Stimulated activated CD4-positive, alpha-beta T cell treated with anti-CD3 and anti-CD28 coated beads, Interleukin-15, amount 100 ng/mL, for 24 hours (primary cell): Measurements from ENCODE around the gene XPNPEP3.
"Not testable (repeated sequence)": the region's sequence is repeated elsewhere in the genome, so short reads cannot be mapped to it uniquely, and the experiment has no call there.

Experiments used
- DNase-seq: peaks from one replicate; pipeline ENCODE4 v3.0.0-alpha.2; 2020

The XPNPEP3 gene

DNA sequence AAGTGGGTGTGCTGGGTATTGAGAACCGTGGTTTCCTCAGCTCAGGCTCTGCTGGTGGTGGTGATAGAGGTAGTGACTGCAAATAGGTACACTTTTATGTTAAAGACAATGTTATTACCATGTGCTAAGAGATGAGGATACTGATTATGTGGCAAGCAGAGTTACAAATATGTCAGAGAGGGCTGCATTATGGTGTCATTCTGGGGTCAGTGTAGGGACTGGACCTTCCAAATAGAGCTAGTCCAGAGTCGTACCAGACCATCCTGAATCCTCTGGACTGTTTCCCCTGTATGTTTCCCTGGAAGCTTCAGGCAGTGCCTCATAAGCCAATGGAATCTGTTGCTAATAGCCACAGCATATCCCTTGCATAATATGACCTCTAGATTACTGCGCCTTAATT lies 5.1 kb downstream of the XPNPEP3 start, which contains the start of gene DNAJB7:
Gene DNAJB7 (minus strand): TSS at position 101 of the 400 bp plus-strand sequence. CDS start 119 bp downstream, outside the sequence.
- DNase-seq, result no peak

- DNase-seq, result no peak
These were observed 5.6 kb downstream of the XPNPEP3 start for GRCh38 chr22:40862537-40862936.

- DNase-seq, result no peak
These were observed 10.2 kb downstream of the XPNPEP3 start for GRCh38 chr22:40867109-40867508.

DNA sequence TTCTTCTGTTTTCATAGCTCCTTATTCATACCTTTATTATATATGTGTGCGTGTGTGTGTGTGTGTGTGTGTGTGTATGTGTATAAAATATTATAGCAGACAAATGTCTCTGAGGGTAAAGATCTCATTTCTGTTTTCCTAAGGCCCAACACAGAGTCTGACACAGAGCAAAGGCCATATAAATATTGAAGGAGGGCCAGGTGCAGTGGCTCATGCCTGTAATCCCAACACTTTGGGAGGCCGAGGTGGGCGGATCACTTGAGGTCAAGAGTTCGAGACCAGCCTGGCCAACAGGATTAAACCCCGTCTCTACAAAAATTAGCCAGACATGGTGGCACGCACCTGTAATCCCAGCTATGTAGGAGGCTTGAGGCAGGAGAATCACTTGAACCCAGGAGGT lies 11.4 kb downstream of the XPNPEP3 start:
- not testable (repeated sequence) for DNase-seq

DNA sequence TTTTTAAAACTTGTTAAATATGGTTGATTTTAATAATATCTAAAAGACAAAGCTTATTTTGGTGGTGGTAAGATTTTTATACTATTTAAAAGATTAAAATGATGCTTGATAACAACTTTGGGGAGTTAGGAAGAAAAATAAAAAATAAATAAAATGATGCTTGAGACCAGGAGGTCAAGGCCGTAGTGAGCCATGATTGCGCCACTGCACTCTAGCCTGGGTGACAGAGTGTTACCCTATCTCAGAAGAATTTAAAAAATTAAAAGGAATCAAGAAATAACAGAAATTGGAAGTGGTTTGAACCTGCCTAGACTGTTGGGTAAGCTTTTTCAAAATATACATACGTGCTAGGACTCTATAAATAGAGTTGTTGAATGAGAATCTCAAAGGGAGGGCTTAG lies 17.1 kb downstream of the XPNPEP3 start:
- DNase-seq, result no peak

DNA sequence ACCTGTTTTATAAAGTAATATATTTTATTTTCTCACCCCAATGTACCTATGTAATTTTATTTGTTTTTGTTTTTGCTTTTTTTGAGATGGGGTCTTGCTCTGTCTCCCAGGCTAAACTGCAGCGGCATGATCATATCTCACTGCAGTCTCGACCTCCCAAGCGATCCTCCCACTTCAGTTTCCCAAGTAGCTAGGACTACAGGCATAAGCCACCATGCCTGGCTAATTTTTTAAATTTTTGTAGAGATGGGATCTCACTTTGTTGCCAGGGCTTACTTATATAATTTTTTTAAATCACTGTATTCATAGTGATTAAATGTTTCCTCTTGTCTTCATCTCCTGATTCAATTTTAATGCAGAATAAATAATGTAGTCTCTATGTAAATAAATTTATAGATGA lies 18.2 kb downstream of the XPNPEP3 start:
- no peak for DNase-seq

DNA sequence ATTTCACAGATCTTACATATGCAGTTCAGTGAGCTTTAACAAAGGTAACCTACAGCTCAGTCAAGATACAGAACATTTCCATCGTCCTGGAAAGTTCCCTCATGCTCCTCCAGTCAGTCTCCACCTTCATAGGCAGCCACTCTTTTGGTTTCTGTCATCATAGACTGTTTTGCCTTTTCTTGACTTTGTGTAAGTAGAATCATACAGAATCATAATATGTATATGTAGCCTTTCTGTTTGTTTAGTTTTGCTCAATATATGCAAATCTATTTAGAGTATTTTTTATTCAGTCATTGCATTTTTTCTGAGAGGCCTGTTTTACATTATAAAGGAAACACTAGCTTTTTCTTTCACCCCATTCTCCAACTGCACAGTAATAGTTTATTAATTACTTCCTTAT lies 20.0 kb downstream of the XPNPEP3 start:
- no peak for DNase-seq

GRCh38 chr22:40877488-40877887 lies 20.5 kb downstream of the XPNPEP3 start:
- no peak for DNase-seq

DNA sequence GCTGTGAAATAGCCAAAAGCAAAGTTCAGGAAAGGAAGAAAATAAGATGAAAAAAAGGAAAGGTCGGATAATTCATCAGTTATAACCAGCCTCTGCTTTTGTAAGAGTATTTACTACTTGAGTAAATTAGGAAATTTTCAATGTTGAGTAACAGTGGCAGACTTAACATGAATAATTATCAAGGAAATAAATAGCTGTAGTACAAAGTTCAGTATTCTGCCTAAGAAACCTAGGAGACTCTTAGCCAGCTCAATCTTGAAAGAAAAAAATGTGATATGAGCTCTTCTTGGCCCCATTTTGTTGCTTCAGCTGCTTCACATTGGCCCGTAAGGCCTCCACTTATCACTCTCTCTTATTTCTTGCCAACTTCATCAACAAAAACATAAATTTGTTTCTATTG lies 22.0 kb downstream of the XPNPEP3 start:
- DNase-seq, result no peak

GRCh38 chr22:40889116-40889515 lies 32.2 kb downstream of the XPNPEP3 start:
- DNase-seq, result no peak

GRCh38 chr22:40890881-40891280 lies 33.9 kb downstream of the XPNPEP3 start:
- no peak for DNase-seq

DNA sequence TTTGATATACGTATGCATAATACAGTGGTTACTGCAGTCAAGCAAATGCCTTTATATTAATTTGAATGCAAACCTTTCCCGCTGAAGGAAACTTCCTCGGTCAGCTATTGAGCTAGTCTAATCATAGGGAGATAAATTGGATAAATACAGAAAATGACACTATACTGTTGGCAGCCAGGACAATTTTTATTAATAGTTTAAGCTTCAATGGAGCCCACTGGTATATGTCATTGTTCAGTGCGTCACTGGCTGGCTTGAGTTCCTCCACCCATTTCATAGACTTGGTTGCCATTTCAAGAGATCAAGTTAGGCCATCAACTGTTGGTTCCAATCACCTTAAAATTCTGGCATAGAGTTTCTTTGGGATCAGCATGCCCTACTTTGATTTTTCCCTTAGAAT lies 37.5 kb downstream of the XPNPEP3 start:
- no peak for DNase-seq

DNA sequence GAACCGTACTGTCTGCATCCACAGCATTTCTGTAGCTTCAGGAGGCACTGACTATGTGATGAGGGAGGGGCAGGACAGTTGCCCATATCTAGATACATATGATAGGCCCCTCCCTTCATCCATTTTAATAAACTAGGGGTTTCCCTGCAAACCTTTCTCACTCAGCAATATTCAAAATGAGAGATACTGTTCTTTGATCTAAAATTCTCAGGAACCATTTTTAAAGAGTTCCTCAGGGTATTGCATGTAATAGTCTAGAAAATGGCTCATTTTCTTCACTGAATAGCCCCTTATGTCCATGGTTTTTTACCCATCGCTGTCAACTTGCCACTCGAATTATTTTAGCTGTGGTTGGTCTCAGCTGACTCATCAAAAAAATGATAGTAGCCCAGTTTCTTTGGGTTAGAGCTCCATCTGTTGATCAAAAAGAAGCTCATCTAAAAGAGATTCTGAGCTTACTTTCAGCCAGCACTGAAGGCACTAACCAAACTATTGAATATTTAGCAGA lies 42.0 kb downstream of the XPNPEP3 start:
- peak; percentile 43 for DNase-seq

- DNase-seq, result no peak
These were observed 47.2 kb downstream of the XPNPEP3 start for GRCh38 chr22:40904101-40904500.

DNA sequence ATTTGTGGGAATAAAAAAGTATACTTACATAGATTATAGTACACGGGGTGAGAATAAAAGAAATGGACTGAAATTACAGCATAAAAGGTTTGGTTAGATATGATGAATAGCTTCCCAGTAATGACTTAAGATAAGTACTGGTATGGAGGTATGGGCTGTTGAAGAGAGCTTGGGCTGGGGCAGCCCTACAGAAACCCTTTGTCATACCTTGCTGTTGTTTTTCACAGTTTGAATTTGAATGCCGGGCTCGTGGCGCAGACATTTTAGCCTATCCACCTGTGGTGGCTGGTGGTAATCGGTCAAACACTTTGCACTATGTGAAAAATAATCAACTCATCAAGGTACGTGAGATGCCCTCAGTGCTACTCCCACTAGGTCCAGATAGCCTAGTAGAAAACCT lies 51.9 kb downstream of the XPNPEP3 start:
- no peak for DNase-seq

DNA sequence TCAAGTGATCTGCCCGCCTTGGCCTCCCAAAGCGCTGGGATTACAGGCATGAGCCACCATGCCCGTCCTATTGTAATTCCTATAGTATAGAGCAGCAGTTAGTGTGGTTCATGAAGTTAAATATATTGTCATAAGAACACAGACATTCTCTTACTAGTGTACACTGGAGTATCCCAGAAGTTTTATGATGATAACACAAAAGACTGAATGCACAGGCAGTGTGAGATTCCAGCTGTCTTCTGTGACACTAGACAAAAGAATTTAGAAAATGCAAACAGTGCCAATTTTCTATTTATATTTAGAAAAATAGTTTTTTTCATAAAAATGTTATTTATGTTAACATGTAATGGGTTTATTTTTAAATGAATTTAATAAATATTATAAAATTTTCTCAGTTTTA lies 54.8 kb downstream of the XPNPEP3 start:
- no peak for DNase-seq

DNA sequence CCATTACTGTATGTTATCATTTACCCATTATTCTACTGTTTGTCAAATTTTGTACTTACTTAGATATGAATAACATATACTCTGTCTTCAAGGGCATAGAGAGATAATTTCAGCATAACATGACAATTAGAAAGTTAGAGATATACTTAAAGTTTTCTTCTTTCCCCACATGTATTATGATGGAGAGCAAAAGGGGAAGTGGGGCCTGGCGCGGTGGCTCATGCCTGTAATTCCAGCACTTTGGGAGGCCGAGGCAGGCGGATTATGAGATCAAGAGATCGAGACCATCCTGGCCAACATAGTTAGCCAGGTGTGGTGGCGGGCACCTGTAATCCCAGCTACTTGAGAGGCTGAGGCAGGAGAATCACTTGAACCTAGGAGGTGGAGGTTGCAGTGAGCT lies 56.0 kb downstream of the XPNPEP3 start:
- not testable (repeated sequence) for DNase-seq

DNA sequence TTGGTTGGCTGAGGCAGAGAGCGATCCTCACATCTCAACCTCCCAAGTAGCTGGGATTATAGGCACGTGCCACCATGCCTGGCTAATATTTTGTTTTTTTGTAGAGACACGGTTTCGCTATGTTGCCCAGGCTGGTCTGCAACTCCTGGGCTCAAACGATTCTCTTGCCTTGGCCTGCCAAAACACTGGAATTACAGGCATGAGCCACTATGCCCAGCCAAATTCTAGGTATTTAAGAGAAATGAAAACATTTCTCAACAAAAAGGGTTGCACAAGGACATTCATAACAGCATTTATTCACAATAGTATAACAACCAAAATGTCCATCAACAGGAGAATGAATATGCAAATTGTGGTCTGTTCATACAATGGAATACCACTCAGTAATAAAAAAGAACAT lies 62.5 kb downstream of the XPNPEP3 start:
- no peak for DNase-seq

- DNase-seq, result no peak
These were observed 63.6 kb downstream of the XPNPEP3 start for GRCh38 chr22:40920526-40920925.

- DNase-seq, result no peak
These were observed 65.7 kb downstream of the XPNPEP3 start for GRCh38 chr22:40922484-40923303.

GRCh38 chr22:40928657-40929056 lies 71.7 kb downstream of the XPNPEP3 start:
- no peak for DNase-seq

GRCh38 chr22:40932396-40932795 lies 75.4 kb downstream of the XPNPEP3 start:
- DNase-seq, result no peak

DNA sequence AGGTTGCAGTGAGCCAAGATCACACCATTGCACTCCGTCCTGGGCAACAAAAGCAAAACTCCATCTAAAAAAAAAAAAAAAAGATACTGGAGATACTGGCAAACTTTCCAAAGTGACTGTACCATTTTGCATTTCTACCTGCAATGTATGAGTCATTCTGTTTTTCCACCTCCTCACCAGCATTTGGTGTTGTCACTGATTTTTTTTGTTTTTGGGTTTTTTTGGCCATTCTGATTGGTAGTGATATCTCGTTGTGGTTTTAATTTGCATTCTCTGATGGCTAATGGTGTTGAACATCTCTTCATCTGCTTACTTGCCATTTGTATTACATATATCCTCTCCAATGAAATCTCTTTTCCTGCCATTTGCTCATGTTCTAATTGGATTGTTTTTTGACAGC lies 82.3 kb downstream of the XPNPEP3 start:
- no peak for DNase-seq

DNA sequence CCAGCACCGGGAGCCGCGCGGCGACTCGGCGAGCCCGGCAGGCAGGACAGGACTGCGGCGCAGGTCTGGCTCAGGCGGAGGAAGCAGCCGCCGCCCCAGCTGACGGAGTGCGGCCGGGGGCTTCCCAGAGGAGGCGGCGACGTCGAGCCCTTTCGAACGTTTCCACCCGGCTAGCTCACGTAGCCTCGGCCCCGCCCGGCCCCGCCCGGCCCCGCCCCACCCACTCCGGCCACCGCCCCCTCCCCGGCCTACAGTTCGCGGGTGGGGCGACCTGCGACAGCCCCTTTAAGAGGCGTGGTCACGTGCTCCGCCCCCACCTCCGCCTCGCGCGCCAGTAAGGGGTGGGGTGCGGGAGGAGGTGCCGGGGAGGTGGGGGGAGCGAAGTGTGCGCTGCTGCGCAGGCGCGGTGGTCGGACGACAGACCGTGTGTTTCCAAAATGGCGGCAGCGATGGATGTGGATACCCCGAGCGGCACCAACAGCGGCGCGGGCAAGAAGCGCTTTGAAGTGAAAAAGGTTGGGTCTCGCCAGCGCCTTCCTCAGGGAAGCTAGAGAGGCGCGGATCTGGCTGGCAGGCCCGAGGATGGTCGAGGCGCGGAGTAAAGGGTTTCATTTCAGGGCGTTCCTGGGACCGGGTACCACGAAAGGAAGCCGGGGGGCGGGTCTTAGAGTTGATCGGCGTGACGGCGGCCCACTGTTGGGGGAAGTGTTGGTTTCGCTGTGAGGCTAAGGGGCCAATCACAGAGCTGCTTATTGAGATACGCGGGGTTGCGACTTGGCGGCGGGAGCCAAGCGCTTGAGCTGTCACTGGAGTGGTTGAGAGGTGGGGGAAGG lies 94.2 kb downstream of the XPNPEP3 start, which contains the start of gene RBX1:
Gene RBX1 (plus strand): TSS at position 417 of the 833 bp plus-strand sequence. CDS start 21 bp downstream, at position 438.
- peak; percentile 99 for DNase-seq
